GM06990 (cell line): Measurements from ENCODE around the gene ANAPC10.

Source experiments
- DNase-seq: peaks from one replicate; pipeline ENCODE4 v3.0.0-alpha.2; 2011; ENCODE audit not compliant: insufficient read length; ENCODE audit errors: extremely low read depth
- H3K27me3 ChIP-seq: replicated peaks from 2 replicates; pipeline ENCODE4 v1.6.0; 2011; ENCODE audit warnings: low read length; ENCODE audit not compliant: control insufficient read depth, insufficient read depth
- H3K36me3 ChIP-seq: 2 replicates; pipeline ENCODE4 v1.5.1; 2011; ENCODE audit warnings: low read length; ENCODE audit not compliant: control insufficient read depth, insufficient read depth
- H3K4me3 ChIP-seq: replicated peaks from 2 replicates; pipeline ENCODE4 v1.5.1; 2011; ENCODE audit warnings: low read depth, mild to moderate bottlenecking, control low read depth, low read length
- CTCF ChIP-seq: IDR thresholded peaks from 2 replicates; pipeline ENCODE4 v1.5.1; 2011; ENCODE audit warnings: low read length, control low read depth, mild to moderate bottlenecking, inconsistent platforms; ENCODE audit not compliant: insufficient read depth, poor library complexity, severe bottlenecking

Gene ANAPC10

DNA sequence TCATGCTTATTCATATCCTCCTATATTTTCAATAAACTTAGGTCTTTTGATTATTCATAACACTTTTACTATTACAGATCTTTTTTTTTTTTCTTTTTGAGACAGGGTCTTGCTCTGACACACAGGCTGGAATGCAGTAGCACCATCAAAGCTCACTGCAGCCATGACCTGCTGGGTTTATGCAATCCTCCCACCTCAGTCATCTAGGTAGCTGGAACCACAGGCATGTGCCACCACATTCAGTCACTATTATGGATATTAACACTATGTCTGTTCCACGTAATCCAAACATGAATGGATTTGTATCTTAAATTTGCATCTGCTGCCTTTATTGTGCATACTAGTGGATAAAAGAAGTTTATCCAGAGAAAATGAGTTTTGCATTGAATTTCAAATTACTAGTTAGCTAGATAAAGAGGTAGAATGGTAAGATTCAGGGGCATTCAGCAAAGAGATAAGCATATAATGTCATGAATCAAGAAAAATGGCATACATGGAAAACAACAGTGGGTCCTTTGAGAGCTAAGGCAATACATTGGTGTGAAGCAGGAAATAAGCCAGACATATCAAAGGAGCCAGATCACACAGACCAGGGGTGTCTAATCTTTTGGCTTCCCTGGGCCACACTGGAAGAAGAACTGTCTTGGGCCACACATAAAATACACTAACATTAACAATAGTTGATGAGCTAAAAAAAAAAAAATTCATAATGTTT, 13.9 kb downstream of the ANAPC10 start:
- H3K4me3 ChIP-seq, result no peak overlapping the region
- DNase-seq, result no peak
- H3K36me3 ChIP-seq, result peaks cover 2% of the 10 kb centered on the region
- TF ChIP-seq CTCF, result no peak
- no peaks in the 10 kb centered on the region for H3K27me3 ChIP-seq

- Histone ChIP-seq H3K4me3 (no peak overlapping the region), H3K36me3 (no peaks in the 10 kb centered on the region; the same call in 1 of the 2 replicates), H3K27me3 (no peaks in the 10 kb centered on the region)
- TF ChIP-seq CTCF, result no peak
- DNase-seq, result no peak
Observed at GRCh38 chr4:145081756-145082155, 16.2 kb downstream of the ANAPC10 start.

DNA sequence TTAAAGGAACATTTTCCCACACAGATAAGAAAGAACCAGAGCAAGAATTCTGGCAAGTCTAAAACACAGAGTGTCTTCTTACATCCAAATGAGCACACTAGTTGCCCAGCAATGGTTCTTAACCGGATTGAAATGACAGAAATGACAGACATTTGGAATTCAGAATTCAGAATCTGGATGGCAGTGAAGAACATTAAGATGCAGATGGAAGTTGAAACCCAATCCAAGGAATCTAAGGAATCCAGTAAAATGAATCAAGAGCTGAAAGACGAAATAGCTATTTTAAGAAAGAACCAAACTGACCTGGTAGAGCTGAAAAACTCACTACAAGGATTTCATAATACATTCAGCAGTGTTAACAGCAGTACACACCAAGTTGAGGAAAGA, 21.5 kb downstream of the ANAPC10 start:
- no peak for TF ChIP-seq CTCF
- DNase-seq, result no peak
- H3K27me3 ChIP-seq, result no peaks in the 10 kb centered on the region
- peaks cover 2% of the 10 kb centered on the region for H3K36me3 ChIP-seq
- H3K4me3 ChIP-seq, result no peak overlapping the region

- TF ChIP-seq CTCF, result no peak
- no peaks in the 10 kb centered on the region for H3K27me3 ChIP-seq
- H3K4me3 ChIP-seq, result no peak overlapping the region
- DNase-seq, result no peak
- peaks cover 2% of the 10 kb centered on the region for H3K36me3 ChIP-seq
Observed at GRCh38 chr4:145075742-145076468, 22.1 kb downstream of the ANAPC10 start.

GRCh38 chr4:145071560-145071959, 26.4 kb downstream of the ANAPC10 start:
- peaks cover 2% of the 10 kb centered on the region for H3K36me3 ChIP-seq

More at GRCh38 chr4:145071560-145071959, 26.4 kb downstream of the ANAPC10 start:
- no peak overlapping the region for H3K4me3 ChIP-seq
- no peak for DNase-seq
- TF ChIP-seq CTCF, result no peak
- no peaks in the 10 kb centered on the region for H3K27me3 ChIP-seq
